Liver (tissue), 3 donors: ENCODE results near the gene XXYLT1.

Source experiments
- EGR1 ChIP-seq, 2 donors: IDR thresholded peaks; 2 replicates each; pipeline ENCODE4 v1.6.1; 2016 to 2018; ENCODE audit warnings: antibody characterized with exemption in 2 of 2, low read depth in 2 of 2
- GABPA ChIP-seq, 2 donors: IDR thresholded peaks in 1 of 2; conservative IDR thresholded peaks in 1 of 2; 2 replicates each; pipeline ENCODE4 v1.6.1; 2016; ENCODE audit warnings: antibody characterized with exemption in 2 of 2, mild to moderate bottlenecking in 1 of 2, moderate library complexity in 1 of 2
- JUND ChIP-seq, 2 donors: IDR thresholded peaks; 2 replicates each; pipeline ENCODE4 v1.6.1; 2016; ENCODE audit warnings: antibody characterized with exemption in 2 of 2
- NR2F2 ChIP-seq: IDR thresholded peaks from 2 replicates; pipeline ENCODE4 v1.6.1; 2016; ENCODE audit warnings: antibody characterized with exemption
- RAD21 ChIP-seq, 2 donors: IDR thresholded peaks; 2 replicates each; pipeline ENCODE4 v1.6.1; 2016; ENCODE audit warnings: antibody characterized with exemption in 2 of 2, mild to moderate bottlenecking in 2 of 2
- SP1 ChIP-seq: IDR thresholded peaks from 2 replicates; pipeline ENCODE4 v1.6.1; 2018; ENCODE audit warnings: antibody characterized with exemption, mild to moderate bottlenecking
- TAF1 ChIP-seq: conservative IDR thresholded peaks from 2 replicates; pipeline ENCODE4 v1.6.1; 2016; ENCODE audit warnings: antibody characterized with exemption, mild to moderate bottlenecking
- YY1 ChIP-seq: IDR thresholded peaks from 2 replicates; pipeline ENCODE4 v1.6.1; 2016; ENCODE audit warnings: antibody characterized with exemption, mild to moderate bottlenecking
- TF ChIP-seq, protein P1 (sequence below): fragments of 150-350 bp; IDR thresholded peaks from 2 replicates; pipeline ENCODE4 v1.5.1; 2017; ENCODE audit warnings: improper control_type of control experiment, low read depth, low read length; ENCODE audit not compliant: missing input control
- TF ChIP-seq, protein P2 (sequence below): IDR thresholded peaks from 2 replicates; pipeline ENCODE4 v1.6.1; 2016; ENCODE audit warnings: antibody characterized with exemption, mild to moderate bottlenecking
- TF ChIP-seq, protein P3 (sequence below): IDR thresholded peaks from 2 replicates; pipeline ENCODE4 v1.6.1; 2016; ENCODE audit warnings: antibody characterized with exemption
- TF ChIP-seq, protein P4 (sequence below): IDR thresholded peaks from 2 replicates; pipeline ENCODE4 v1.6.1; 2016; ENCODE audit warnings: antibody characterized with exemption
- donor health status: healthy.
- donor health status: healthy.

DNA sequence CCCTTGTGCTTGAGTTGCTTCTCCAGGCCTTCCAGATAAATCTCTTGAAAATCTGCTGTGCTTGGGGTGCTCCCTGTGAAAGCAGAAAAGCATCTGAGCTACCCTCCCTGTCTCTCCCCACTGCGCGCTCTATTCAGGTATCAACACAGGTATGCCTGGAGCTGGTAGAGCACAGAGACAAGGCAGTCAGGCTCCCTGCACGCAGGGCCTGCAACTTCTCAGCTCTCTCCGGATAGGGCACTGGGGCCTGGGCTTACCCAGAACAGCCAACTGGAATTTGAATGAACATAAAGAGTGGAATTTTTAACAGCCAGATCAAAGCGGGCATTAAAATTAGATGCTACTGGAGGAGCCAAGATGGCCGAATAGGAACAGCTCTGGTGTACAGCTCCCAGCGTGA is 183.6 kb downstream of the XXYLT1 start:
- TF ChIP-seq, protein P1, sequence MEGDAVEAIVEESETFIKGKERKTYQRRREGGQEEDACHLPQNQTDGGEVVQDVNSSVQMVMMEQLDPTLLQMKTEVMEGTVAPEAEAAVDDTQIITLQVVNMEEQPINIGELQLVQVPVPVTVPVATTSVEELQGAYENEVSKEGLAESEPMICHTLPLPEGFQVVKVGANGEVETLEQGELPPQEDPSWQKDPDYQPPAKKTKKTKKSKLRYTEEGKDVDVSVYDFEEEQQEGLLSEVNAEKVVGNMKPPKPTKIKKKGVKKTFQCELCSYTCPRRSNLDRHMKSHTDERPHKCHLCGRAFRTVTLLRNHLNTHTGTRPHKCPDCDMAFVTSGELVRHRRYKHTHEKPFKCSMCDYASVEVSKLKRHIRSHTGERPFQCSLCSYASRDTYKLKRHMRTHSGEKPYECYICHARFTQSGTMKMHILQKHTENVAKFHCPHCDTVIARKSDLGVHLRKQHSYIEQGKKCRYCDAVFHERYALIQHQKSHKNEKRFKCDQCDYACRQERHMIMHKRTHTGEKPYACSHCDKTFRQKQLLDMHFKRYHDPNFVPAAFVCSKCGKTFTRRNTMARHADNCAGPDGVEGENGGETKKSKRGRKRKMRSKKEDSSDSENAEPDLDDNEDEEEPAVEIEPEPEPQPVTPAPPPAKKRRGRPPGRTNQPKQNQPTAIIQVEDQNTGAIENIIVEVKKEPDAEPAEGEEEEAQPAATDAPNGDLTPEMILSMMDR: no peak
- TF ChIP-seq, protein P2, sequence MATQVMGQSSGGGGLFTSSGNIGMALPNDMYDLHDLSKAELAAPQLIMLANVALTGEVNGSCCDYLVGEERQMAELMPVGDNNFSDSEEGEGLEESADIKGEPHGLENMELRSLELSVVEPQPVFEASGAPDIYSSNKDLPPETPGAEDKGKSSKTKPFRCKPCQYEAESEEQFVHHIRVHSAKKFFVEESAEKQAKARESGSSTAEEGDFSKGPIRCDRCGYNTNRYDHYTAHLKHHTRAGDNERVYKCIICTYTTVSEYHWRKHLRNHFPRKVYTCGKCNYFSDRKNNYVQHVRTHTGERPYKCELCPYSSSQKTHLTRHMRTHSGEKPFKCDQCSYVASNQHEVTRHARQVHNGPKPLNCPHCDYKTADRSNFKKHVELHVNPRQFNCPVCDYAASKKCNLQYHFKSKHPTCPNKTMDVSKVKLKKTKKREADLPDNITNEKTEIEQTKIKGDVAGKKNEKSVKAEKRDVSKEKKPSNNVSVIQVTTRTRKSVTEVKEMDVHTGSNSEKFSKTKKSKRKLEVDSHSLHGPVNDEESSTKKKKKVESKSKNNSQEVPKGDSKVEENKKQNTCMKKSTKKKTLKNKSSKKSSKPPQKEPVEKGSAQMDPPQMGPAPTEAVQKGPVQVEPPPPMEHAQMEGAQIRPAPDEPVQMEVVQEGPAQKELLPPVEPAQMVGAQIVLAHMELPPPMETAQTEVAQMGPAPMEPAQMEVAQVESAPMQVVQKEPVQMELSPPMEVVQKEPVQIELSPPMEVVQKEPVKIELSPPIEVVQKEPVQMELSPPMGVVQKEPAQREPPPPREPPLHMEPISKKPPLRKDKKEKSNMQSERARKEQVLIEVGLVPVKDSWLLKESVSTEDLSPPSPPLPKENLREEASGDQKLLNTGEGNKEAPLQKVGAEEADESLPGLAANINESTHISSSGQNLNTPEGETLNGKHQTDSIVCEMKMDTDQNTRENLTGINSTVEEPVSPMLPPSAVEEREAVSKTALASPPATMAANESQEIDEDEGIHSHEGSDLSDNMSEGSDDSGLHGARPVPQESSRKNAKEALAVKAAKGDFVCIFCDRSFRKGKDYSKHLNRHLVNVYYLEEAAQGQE: no peak
- TF ChIP-seq YY1 (no peak), EGR1 (IDR thresholded peaks at IDR 0.05; ENCODE audit: low read depth in 2 of 2) (no peak), TAF1 (no peak), NR2F2 (no peak), RAD21 (IDR thresholded peaks at IDR 0.05) (no peak), GABPA (IDR thresholded peaks at IDR 0.05 in 1 of 2, conservative IDR thresholded peaks at IDR 0.05 in 1 of 2) (no peak), SP1 (no peak), JUND (IDR thresholded peaks at IDR 0.05) (no peak)
- TF ChIP-seq, protein P3, sequence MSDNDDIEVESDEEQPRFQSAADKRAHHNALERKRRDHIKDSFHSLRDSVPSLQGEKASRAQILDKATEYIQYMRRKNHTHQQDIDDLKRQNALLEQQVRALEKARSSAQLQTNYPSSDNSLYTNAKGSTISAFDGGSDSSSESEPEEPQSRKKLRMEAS: no peak
- TF ChIP-seq, protein P4, sequence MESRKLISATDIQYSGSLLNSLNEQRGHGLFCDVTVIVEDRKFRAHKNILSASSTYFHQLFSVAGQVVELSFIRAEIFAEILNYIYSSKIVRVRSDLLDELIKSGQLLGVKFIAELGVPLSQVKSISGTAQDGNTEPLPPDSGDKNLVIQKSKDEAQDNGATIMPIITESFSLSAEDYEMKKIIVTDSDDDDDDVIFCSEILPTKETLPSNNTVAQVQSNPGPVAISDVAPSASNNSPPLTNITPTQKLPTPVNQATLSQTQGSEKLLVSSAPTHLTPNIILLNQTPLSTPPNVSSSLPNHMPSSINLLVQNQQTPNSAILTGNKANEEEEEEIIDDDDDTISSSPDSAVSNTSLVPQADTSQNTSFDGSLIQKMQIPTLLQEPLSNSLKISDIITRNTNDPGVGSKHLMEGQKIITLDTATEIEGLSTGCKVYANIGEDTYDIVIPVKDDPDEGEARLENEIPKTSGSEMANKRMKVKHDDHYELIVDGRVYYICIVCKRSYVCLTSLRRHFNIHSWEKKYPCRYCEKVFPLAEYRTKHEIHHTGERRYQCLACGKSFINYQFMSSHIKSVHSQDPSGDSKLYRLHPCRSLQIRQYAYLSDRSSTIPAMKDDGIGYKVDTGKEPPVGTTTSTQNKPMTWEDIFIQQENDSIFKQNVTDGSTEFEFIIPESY: no peak
